ENCODE measurements around the gene KMT2E. TPM values are rescaled to one million over a fixed set of nuclear protein-coding genes. Genes with fewer than 3 reads are reported as not detected.

KMT2E gene
- total RNA-seq, 3 donors from 2014 or later, result 115 to 135 (median 132) TPM

DNA sequence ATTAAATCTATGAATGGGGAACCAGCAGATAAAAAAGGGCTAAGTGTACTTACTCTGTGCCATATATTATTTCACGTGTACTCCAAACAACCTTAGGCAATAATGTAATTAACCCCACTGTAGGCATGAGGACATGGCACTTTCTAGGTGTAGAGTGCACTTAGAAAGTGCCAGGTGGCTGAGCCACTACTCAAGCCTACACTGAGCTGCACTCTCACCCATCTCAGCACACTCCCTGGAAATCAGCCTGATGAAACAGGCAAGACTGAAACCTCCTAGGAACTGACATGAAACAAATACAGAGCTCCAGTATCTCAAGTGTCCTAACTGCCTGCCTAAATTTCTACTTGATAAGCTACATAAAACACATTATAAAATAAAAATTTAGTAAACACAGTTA, 147.4 kb downstream of the KMT2E start:
- no peak overlapping the region for H3K4me3 ChIP-seq
- intact Hi-C loops (cut with DNase I, micrococcal nuclease), result no loop called here
- no peaks in the 10 kb centered on the region for H3K9me3 ChIP-seq
- TF ChIP-seq, protein P1, sequence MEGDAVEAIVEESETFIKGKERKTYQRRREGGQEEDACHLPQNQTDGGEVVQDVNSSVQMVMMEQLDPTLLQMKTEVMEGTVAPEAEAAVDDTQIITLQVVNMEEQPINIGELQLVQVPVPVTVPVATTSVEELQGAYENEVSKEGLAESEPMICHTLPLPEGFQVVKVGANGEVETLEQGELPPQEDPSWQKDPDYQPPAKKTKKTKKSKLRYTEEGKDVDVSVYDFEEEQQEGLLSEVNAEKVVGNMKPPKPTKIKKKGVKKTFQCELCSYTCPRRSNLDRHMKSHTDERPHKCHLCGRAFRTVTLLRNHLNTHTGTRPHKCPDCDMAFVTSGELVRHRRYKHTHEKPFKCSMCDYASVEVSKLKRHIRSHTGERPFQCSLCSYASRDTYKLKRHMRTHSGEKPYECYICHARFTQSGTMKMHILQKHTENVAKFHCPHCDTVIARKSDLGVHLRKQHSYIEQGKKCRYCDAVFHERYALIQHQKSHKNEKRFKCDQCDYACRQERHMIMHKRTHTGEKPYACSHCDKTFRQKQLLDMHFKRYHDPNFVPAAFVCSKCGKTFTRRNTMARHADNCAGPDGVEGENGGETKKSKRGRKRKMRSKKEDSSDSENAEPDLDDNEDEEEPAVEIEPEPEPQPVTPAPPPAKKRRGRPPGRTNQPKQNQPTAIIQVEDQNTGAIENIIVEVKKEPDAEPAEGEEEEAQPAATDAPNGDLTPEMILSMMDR (IDR thresholded peaks at IDR 0.05), result no peak
- ATAC-seq (no peak), DNase-seq (no peak)
- H3K4me1 ChIP-seq (ENCODE audit: low read depth), result no peaks in the 10 kb centered on the region
- no peaks in the 10 kb centered on the region for H3K36me3 ChIP-seq (ENCODE audit: low read depth)
